Activated T-cell treated with anti-CD3 and anti-CD28 coated beads for 24 hours (primary cell): Measurements from ENCODE around the gene TMEM169.
A peak's percentile ranks its signal among the peaks of the same experiment; 100 is the strongest.

Experiments
- DNase-seq: peaks from one replicate; pipeline ENCODE4 v3.0.0-alpha.2; 2020; ENCODE audit warnings: low read depth

The TMEM169 gene

GRCh38 chr2:216081487-216082116 is at the start of gene TMEM169, which contains the start of gene PECR:
TMEM169 (plus strand) TSS chr2:216081919; CDS start chr2:216095964, 14,045 bp downstream.
PECR (minus strand) TSS chr2:216081809; CDS start chr2:216081741, 68 bp downstream.
- peak; percentile 66 for DNase-seq

GRCh38 chr2:216031960-216032689 is 49.6 kb upstream of the TMEM169 start:
- DNase-seq: no peak

- DNase-seq: no peak
These were observed 48.3 kb upstream of the TMEM169 start for GRCh38 chr2:216033403-216033802.

- peak; percentile 72 for DNase-seq
These were observed 47.7 kb upstream of the TMEM169 start for GRCh38 chr2:216034065-216034464.

- no peak for DNase-seq
These were observed 41.8 kb upstream of the TMEM169 start for GRCh38 chr2:216039918-216040317.

GRCh38 chr2:216041438-216041837 is 40.3 kb upstream of the TMEM169 start:
- DNase-seq: no peak

GRCh38 chr2:216043949-216044348 is 37.8 kb upstream of the TMEM169 start:
- no peak for DNase-seq

GRCh38 chr2:216044883-216045486 is 36.7 kb upstream of the TMEM169 start:
- no peak for DNase-seq

- no peak for DNase-seq
These were observed 34.3 kb upstream of the TMEM169 start for GRCh38 chr2:216047397-216047796.

- DNase-seq: no peak
These were observed 32.3 kb upstream of the TMEM169 start for GRCh38 chr2:216049452-216049851.

GRCh38 chr2:216051350-216051749 is 30.4 kb upstream of the TMEM169 start:
- no peak for DNase-seq

- DNase-seq: no peak
These were observed 29.3 kb upstream of the TMEM169 start for GRCh38 chr2:216052420-216052819.

GRCh38 chr2:216055680-216056079 is 26.0 kb upstream of the TMEM169 start:
- no peak for DNase-seq

GRCh38 chr2:216056739-216057138 is 25.0 kb upstream of the TMEM169 start:
- DNase-seq: no peak

- DNase-seq: peak; percentile 44
These were observed 24.0 kb upstream of the TMEM169 start for GRCh38 chr2:216057688-216058193.

GRCh38 chr2:216059233-216059834 is 22.4 kb upstream of the TMEM169 start:
- no peak for DNase-seq

- no peak for DNase-seq
These were observed 17.6 kb upstream of the TMEM169 start for GRCh38 chr2:216064014-216064630.

GRCh38 chr2:216064665-216065064 is 17.1 kb upstream of the TMEM169 start:
- no peak for DNase-seq

GRCh38 chr2:216066230-216066629 is 15.5 kb upstream of the TMEM169 start:
- DNase-seq: no peak

GRCh38 chr2:216069028-216069427 is 12.7 kb upstream of the TMEM169 start:
- no peak for DNase-seq

- no peak for DNase-seq
These were observed 11.5 kb upstream of the TMEM169 start for GRCh38 chr2:216070195-216070594.
